Measurements from ENCODE around the gene EID2B. TPM values are rescaled to one million over a fixed set of nuclear protein-coding genes. Genes with fewer than 3 reads are reported as not detected.
A peak's percentile ranks its signal among the peaks of the same experiment; 100 is the strongest.

EID2B gene
- total and polyA plus RNA-seq, 9 donors = 2.2 to 3.2 (median 2.6) TPM

DNA sequence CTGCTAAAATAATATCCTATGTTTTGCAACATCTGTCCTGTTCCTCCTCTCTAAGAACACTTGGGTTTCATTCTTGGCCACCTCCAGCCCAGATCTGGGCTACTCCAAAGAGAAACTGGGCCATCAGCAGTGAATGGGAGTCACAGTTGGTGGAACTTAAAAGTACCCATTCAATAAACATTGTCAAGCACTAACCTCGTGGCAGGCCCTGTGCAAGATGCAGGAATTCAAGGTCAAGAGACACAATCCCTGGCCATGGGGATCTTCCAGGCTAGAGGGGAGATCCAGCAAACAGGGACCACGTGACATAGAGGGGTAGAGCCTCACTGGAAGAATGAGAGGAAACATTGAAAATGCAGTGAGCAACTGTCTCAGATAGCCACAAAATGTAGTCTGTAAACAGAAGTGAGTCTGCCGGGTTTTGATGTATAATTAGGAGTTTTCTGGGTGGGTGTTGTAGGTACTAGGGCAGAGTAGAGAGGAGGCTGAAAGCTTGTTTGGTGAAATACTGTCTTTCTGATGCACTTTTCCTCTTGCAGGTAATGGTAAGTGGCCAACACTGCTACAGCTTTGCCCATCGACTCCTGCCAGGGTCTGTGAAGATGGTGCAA is 22.2 kb upstream of the EID2B start:
- Histone ChIP-seq H3K4me1 (ENCODE audit: control insufficient read depth, insufficient read depth, low read length) (peaks cover 7% of the 10 kb centered on the region), H3K27ac (ENCODE audit: low read length) (no peak overlapping the region), H3K4me3 (ENCODE audit: low read length) (no peak overlapping the region), H3K9me3 (replicated peaks; ENCODE audit: control insufficient read depth, low read depth, low read length) (no peaks in the 10 kb centered on the region), H3K36me3 (ENCODE audit: control insufficient read depth, insufficient read depth, low read length) (no peaks in the 10 kb centered on the region), H3K27me3 (ENCODE audit: control insufficient read depth, insufficient read depth, low read length) (peaks cover 3% of the 10 kb centered on the region)
- no peak for DNase-seq
- WGBS (ENCODE audit: insufficient coverage) = 57% methylated on average over 3 of the region's 4 CpGs

DNA sequence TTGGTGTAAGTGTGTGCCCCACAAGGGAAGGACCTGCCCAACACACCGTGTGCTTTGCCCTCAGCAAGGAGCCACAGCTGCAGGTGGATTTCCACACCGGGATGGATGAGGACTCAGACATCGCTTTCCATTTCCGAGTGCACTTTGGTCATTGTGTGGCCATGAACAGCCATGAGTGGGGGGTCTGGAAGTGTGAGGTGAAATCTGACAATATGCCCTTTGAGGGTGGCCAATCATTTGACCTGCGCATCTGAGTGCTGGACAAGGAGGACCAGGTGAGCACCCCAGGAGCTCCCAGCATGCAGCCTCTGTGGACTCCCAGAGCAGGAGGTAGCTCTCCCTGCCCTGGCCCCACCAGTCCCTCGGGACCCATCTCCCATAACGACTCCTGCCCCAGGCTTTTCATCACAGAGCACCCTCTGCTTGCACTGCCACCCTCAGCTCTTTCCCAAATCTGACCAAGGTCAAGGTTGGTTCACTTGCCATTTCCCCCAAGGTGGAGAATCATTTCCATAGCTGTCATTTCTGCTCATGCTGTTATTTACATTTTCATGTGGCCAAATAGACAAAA is 20.5 kb upstream of the EID2B start:
- peaks cover 3% of the 10 kb centered on the region for H3K27me3 ChIP-seq (ENCODE audit: control insufficient read depth, insufficient read depth, low read length)
- H3K36me3 ChIP-seq (ENCODE audit: control insufficient read depth, insufficient read depth, low read length) = no peaks in the 10 kb centered on the region
- no peak overlapping the region for H3K4me3 ChIP-seq (ENCODE audit: low read length)
- no peaks in the 10 kb centered on the region for H3K9me3 ChIP-seq (replicated peaks; ENCODE audit: control insufficient read depth, low read depth, low read length)
- H3K27ac ChIP-seq (ENCODE audit: low read length) = no peak overlapping the region
- DNase-seq = no peak
- H3K4me1 ChIP-seq (ENCODE audit: control insufficient read depth, insufficient read depth, low read length) = peaks cover 2% of the 10 kb centered on the region
- WGBS (ENCODE audit: insufficient coverage) = 69% methylated on average over 7 of the region's 7 CpGs

DNA sequence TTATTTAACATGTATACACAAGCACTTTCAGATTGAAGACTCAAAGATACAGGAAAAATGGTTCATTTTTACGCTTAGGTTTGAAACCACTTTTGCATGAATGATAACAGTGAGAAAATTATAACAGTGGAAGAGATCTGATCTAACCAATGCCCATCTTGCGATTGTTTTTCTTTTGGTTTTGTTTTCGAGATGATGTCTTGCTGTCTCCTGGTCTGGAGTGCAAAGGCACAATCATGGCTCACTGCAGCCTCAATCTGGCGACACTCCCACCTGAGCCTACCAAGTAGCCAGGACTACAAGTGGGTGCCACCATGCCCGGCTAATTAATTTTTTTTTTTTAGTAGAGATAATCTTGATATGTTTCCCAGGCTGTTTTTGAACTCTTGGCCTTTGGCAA is 17.5 kb upstream of the EID2B start:
- no peak overlapping the region for H3K27ac ChIP-seq (ENCODE audit: low read length)
- no peak for DNase-seq
- WGBS (ENCODE audit: insufficient coverage) = 75% methylated on average over 3 of the region's 5 CpGs
- no peak overlapping the region for H3K4me3 ChIP-seq (ENCODE audit: low read length)
- H3K4me1 ChIP-seq (ENCODE audit: control insufficient read depth, insufficient read depth, low read length) = no peaks in the 10 kb centered on the region
- H3K27me3 ChIP-seq (ENCODE audit: control insufficient read depth, insufficient read depth, low read length) = peaks cover 5% of the 10 kb centered on the region
- no peaks in the 10 kb centered on the region for H3K9me3 ChIP-seq (replicated peaks; ENCODE audit: control insufficient read depth, low read depth, low read length)
- H3K36me3 ChIP-seq (ENCODE audit: control insufficient read depth, insufficient read depth, low read length) = no peaks in the 10 kb centered on the region

DNA sequence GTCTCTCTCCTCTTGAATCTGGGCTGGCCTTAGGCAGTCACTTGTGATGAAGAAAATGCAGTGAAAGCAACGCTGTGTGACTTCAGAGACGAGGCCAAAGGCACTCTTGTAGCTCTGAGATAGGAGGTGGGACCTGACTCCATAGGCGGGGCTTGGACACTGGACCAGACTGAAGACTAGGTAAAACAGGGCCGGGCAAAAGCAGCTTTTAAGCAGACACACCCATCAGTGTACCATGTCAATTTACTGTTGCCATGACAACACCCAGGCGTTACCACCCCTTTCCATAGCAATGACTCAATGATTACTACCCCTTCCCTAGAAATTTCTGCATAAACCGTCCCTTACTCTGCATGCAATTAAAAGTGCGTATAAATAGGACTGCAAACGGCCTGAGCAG is 13.9 kb upstream of the EID2B start:
- no peak overlapping the region for H3K4me3 ChIP-seq (ENCODE audit: low read length)
- no peaks in the 10 kb centered on the region for H3K4me1 ChIP-seq (ENCODE audit: control insufficient read depth, insufficient read depth, low read length)
- H3K9me3 ChIP-seq (replicated peaks; ENCODE audit: control insufficient read depth, low read depth, low read length) = no peaks in the 10 kb centered on the region
- H3K27me3 ChIP-seq (ENCODE audit: control insufficient read depth, insufficient read depth, low read length) = peaks cover 6% of the 10 kb centered on the region
- 60% methylated on average over 8 of the region's 8 CpGs for WGBS (ENCODE audit: insufficient coverage)
- H3K36me3 ChIP-seq (ENCODE audit: control insufficient read depth, insufficient read depth, low read length) = no peaks in the 10 kb centered on the region
- no peak overlapping the region for H3K27ac ChIP-seq (ENCODE audit: low read length)
- DNase-seq = no peak

DNA sequence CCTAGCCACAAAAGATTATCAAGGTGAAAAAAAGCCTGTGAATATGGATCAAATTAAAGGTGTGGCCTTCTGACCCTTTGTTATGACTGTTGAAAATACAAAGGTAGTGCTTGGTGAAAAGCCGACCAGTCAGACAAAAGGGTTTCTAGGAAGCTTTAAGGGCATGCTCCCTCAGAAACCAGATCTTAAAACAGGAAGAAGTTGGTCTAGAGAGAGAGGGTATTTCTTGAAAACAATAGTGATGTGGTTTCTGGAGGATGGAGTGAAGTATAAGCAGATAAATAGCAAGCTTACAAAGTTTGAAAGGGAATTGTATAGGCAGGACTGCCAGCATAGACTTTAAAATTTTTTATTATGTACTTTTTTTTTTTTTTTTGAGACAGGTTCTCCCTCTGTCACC is 12.3 kb upstream of the EID2B start:
- WGBS (ENCODE audit: insufficient coverage) = 50% methylated on average over 1 of the region's 1 CpG

DNA sequence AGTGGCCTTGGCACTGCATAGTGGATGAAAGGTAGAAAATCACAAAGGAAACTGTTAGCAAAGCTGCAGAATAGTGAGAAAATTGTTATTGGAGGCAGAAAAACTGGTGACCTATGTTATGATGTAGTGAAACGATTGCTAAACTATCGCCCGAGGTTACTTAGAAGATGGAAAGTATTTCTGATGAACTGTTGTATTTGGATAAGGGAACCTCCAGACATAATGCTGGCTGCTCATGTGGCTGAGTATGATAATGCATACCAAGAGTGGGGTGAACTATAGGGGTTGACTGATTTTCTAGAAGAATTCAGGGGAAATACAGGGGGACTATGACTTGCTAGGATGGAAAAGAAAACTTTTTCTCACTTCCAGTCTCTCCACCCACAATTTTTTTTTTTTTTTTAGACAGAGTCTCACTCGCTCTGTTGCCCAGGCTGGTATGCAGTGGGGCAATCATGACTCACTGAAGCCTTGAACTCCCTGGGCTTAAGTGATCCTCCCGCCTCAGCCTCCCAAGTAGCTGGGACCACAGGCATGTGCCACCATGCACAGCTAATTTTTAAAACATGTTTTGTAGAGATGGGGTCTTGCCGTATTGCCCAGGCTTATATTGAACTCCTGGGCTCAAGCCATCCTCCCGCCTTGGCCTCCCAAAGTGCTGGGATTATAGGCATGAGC is 11.7 kb upstream of the EID2B start:
- Histone ChIP-seq H3K9me3 (replicated peaks; ENCODE audit: control insufficient read depth, low read depth, low read length) (no peaks in the 10 kb centered on the region), H3K4me3 (ENCODE audit: low read length) (no peak overlapping the region), H3K4me1 (ENCODE audit: control insufficient read depth, insufficient read depth, low read length) (no peaks in the 10 kb centered on the region), H3K27me3 (ENCODE audit: control insufficient read depth, insufficient read depth, low read length) (peaks cover 6% of the 10 kb centered on the region), H3K36me3 (ENCODE audit: control insufficient read depth, insufficient read depth, low read length) (no peaks in the 10 kb centered on the region), H3K27ac (ENCODE audit: low read length) (no peak overlapping the region)
- WGBS (ENCODE audit: insufficient coverage) = 82% methylated on average over 5 of the region's 7 CpGs
- no peak for DNase-seq

More for the DNA sequence above, 12.3 kb upstream of the EID2B start:
- Histone ChIP-seq H3K9me3 (replicated peaks; ENCODE audit: control insufficient read depth, low read depth, low read length) (no peaks in the 10 kb centered on the region), H3K4me1 (ENCODE audit: control insufficient read depth, insufficient read depth, low read length) (no peaks in the 10 kb centered on the region), H3K36me3 (ENCODE audit: control insufficient read depth, insufficient read depth, low read length) (no peaks in the 10 kb centered on the region), H3K27me3 (ENCODE audit: control insufficient read depth, insufficient read depth, low read length) (peaks cover 6% of the 10 kb centered on the region), H3K27ac (ENCODE audit: low read length) (no peak overlapping the region), H3K4me3 (ENCODE audit: low read length) (no peak overlapping the region)
- DNase-seq = no peak

DNA sequence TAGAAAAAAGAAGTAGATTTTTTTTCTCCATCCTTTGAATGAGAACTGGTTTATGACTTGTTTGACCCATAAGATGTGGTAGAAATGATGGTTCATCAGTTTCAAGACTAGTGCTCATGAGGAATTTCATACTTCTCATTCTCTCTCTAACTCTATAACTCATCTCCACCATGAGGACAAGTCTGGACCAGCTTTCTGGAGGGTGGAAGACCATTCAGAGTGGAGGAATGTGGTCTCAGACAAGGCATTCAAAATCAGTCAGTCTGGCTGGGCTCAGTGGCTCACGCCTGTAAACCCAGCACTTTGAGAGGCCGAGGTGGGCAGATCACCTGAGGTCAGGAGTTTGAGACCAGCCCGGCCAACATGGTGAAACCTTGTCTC is 10.8 kb upstream of the EID2B start:
- WGBS (ENCODE audit: insufficient coverage) = 86% methylated on average over 2 of the region's 3 CpGs
- no peaks in the 10 kb centered on the region for H3K9me3 ChIP-seq (replicated peaks; ENCODE audit: control insufficient read depth, low read depth, low read length)
- no peak overlapping the region for H3K27ac ChIP-seq (ENCODE audit: low read length)
- H3K4me3 ChIP-seq (ENCODE audit: low read length) = no peak overlapping the region
- H3K4me1 ChIP-seq (ENCODE audit: control insufficient read depth, insufficient read depth, low read length) = no peaks in the 10 kb centered on the region
- H3K36me3 ChIP-seq (ENCODE audit: control insufficient read depth, insufficient read depth, low read length) = no peaks in the 10 kb centered on the region
- DNase-seq = no peak
- peaks cover 6% of the 10 kb centered on the region for H3K27me3 ChIP-seq (ENCODE audit: control insufficient read depth, insufficient read depth, low read length)

DNA sequence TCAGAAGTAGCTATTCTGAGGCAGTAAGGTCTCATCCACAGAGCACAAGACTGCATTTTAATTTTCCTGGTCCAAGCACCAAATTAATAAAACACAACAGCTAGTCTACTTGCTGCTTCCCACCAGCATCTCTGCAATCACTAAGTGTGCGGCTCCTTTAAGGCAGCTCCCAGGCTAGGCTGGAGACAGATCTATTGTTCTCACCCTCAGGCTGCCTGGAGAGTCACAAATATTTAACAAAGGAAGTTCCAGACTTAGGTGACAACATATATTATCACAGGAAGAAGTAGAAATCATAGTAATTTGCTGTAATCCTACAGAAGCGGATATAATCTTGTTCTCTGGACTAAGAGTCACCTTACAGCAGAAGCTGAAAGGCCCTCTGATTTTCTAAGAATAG is 9.6 kb upstream of the EID2B start:
- H3K4me3 ChIP-seq (ENCODE audit: low read length) = no peak overlapping the region
- H3K27ac ChIP-seq (ENCODE audit: low read length) = peak overlapping the region; percentile 57
- WGBS (ENCODE audit: insufficient coverage) = 60% methylated on average over 1 of the region's 2 CpGs
- no peaks in the 10 kb centered on the region for H3K4me1 ChIP-seq (ENCODE audit: control insufficient read depth, insufficient read depth, low read length)
- H3K36me3 ChIP-seq (ENCODE audit: control insufficient read depth, insufficient read depth, low read length) = no peaks in the 10 kb centered on the region
- no peak for DNase-seq
- H3K9me3 ChIP-seq (replicated peaks; ENCODE audit: control insufficient read depth, low read depth, low read length) = no peaks in the 10 kb centered on the region
- H3K27me3 ChIP-seq (ENCODE audit: control insufficient read depth, insufficient read depth, low read length) = peaks cover 6% of the 10 kb centered on the region

DNA sequence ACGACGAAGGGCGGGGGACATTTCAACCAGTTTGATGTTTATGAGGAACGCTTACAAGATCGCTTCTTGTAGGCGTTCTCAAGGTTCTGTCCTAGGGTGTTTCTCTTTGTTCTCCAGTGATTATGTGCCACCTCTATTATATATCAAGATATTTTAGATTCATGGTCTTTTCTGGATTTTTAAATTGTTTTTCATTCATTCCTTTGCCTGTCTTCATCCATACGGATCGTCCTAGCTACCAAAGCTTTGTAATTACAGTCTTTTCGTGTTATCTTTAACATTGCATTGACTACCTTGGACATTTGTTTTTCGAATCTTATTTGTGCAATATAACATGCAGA is 7.7 kb upstream of the EID2B start:
- 0% methylated on average over 3 of the region's 10 CpGs for WGBS (ENCODE audit: insufficient coverage)
- Histone ChIP-seq H3K9me3 (replicated peaks; ENCODE audit: control insufficient read depth, low read depth, low read length) (no peaks in the 10 kb centered on the region), H3K4me3 (ENCODE audit: low read length) (no peak overlapping the region), H3K27me3 (ENCODE audit: control insufficient read depth, insufficient read depth, low read length) (peaks cover 3% of the 10 kb centered on the region), H3K27ac (ENCODE audit: low read length) (peak overlapping the region; percentile 98), H3K36me3 (ENCODE audit: control insufficient read depth, insufficient read depth, low read length) (no peaks in the 10 kb centered on the region), H3K4me1 (ENCODE audit: control insufficient read depth, insufficient read depth, low read length) (no peaks in the 10 kb centered on the region)
- no peak for DNase-seq

DNA sequence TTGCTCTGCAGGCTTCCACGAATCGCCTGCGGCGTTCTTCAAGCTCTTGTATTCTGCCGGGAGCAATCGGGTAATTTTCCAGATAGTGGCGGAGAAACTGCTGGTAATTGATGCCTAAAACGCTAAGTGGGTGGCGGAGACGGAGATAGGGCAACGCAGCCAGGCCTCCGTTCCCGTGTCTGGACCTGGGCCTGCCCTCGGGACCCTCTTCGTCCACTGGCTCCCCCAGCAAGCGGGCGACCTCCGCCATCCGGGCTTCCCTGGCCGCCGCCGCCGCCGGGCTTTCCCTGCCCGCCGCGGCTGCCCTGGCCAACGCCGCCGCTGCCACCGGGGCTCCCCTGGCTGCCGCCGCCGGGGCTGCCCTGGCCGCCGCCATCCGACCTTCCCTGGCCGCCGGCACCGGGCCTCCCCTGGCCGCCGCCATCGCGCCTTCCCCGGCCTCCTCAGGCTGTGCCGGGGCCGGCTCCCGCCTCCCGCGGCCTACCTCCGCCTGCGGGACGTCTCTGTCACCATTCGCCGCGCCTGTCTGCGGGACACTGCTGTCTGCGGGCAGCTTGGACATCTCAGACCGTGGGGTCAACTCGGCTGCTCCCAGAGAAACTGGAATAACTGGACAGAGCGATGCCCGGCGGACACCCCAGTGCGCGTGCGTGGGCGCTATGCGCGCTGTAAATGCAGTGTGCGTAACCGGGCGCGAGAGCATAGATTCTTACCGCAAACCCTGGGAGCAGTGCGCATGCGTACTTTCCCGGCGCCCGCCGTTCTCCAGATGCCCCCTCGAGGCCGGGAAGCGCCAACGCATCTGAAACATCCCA is 7.1 kb upstream of the EID2B start, which contains the start of gene EID2:
Gene EID2, minus strand, starts transcription at position 644 of the 815 bp plus-strand sequence. Its CDS starts 82 bp downstream, at position 562.
- Histone ChIP-seq H3K4me3 (ENCODE audit: low read length) (peak within 1 kb of the TSS; percentile 85), H3K36me3 (ENCODE audit: control insufficient read depth, insufficient read depth, low read length) (no peaks in the 10 kb centered on the region), H3K27me3 (ENCODE audit: control insufficient read depth, insufficient read depth, low read length) (peaks cover 3% of the 10 kb centered on the region), H3K4me1 (ENCODE audit: control insufficient read depth, insufficient read depth, low read length) (no peaks in the 10 kb centered on the region), H3K9me3 (replicated peaks; ENCODE audit: control insufficient read depth, low read depth, low read length) (no peaks in the 10 kb centered on the region), H3K27ac (ENCODE audit: low read length) (peak within 1 kb of the TSS; percentile 98)
- peak; percentile 97 for DNase-seq
- WGBS (ENCODE audit: insufficient coverage) = under 1% methylated on average over 76 of the region's 84 CpGs

Measured in muscle of leg (tissue), 11 donors.